A549 (cell line): ENCODE results near the gene EVI5L. TPM values are rescaled to one million over a fixed set of nuclear protein-coding genes. Genes with fewer than 3 reads are reported as not detected.
A peak's percentile ranks its signal among the peaks of the same experiment; 100 is the strongest.

Source experiments
- ATAC-seq, 2 experiments: fragments of 200-7000 bp in 1 of 2; fragments of >200 bp in 1 of 2; cut with Nextera tagmentation in 1 of 2; cut with Tn5 transposase in 1 of 2; 3 replicates each; pipeline versions ENCODE4 v1.8.0 to v1.9.1; 2018 to 2020; ENCODE audit warnings: mild to moderate bottlenecking in 1 of 2, moderate library complexity in 1 of 2
- CTCF ChIA-PET: fragments of 300-600 bp; sonication (Branson Sonifier 250); formaldehyde crosslinking; extraction: SDS; loops from one replicate; lab custom pipeline; 2021; ENCODE audit warnings: antibody characterized with exemption, inconsistent platforms; lab: Yijun Ruan, JAX
- POLR2A ChIA-PET: fragments of 350-600 bp; formaldehyde crosslinking; extraction: SDS; loops from one replicate; lab custom pipeline; 2021; ENCODE audit warnings: antibody characterized with exemption, inconsistent platforms; lab: Yijun Ruan, JAX
- DNase-seq, 2 experiments: peaks; one replicate each; pipeline versions ENCODE4 v3.0.0 to v3.0.0-alpha.2; 2011 to 2016; ENCODE audit warnings: low read depth in 1 of 2, low spot score in 1 of 2
- FAIRE-seq: peaks from 2 replicates; lab custom pipeline; 2011; peaks lifted over from hg19 to GRCh38; lab: Jason Lieb, UNC
- H3K27ac ChIP-seq, 2 experiments: fragments of >200 bp; sonication (Bioruptor Twin); formaldehyde crosslinking; 3 replicates each; pipeline ENCODE4 v1.5.1; 2016 to 2017
- H3K4me1 ChIP-seq: fragments of >200 bp; sonication (Bioruptor Twin); formaldehyde crosslinking; 3 replicates; pipeline ENCODE4 v1.6.1; 2016
- H3K4me2 ChIP-seq: fragments of >200 bp; sonication (Bioruptor Twin); formaldehyde crosslinking; 3 replicates; pipeline ENCODE4 v1.6.1; 2016
- H3K4me3 ChIP-seq: fragments of >200 bp; sonication (Bioruptor Twin); formaldehyde crosslinking; 3 replicates; pipeline ENCODE4 v1.5.1; 2016
- H3K9me3 ChIP-seq: fragments of >200 bp; sonication (Bioruptor Twin); formaldehyde crosslinking; 3 replicates; pipeline ENCODE4 v1.6.1; 2016
- CBX2 ChIP-seq: fragments of 200-600 bp; sonication (generic); IDR thresholded peaks from 2 replicates; pipeline ENCODE4 v1.6.1; 2016; ENCODE audit warnings: low read depth, mild to moderate bottlenecking, borderline replicate concordance
- EHF ChIP-seq: fragments of 250-450 bp; sonication (Bioruptor Pico); IDR thresholded peaks from 2 replicates; pipeline ENCODE4 v1.5.0; 2020; ENCODE audit warnings: mild to moderate bottlenecking
- ESRRA ChIP-seq: fragments of 150-350 bp; IDR thresholded peaks from 2 replicates; pipeline ENCODE4 v1.6.1; 2014; ENCODE audit warnings: mild to moderate bottlenecking, low read length, borderline replicate concordance
- GATA3 ChIP-seq: IDR thresholded peaks from 2 replicates; pipeline ENCODE4 v1.6.1; 2012; ENCODE audit warnings: borderline replicate concordance
- HEYL ChIP-seq: fragments of 250-450 bp; sonication (Bioruptor Pico); IDR thresholded peaks from 2 replicates; pipeline ENCODE4 v1.8.0; 2021; ENCODE audit warnings: mild to moderate bottlenecking, moderate library complexity
- KDM5A ChIP-seq: fragments of 200-600 bp; sonication (generic); IDR thresholded peaks from 2 replicates; pipeline ENCODE4 v1.6.1; 2016; ENCODE audit warnings: antibody characterized with exemption, mild to moderate bottlenecking
- NFE2L2 ChIP-seq: fragments of 150-350 bp; conservative IDR thresholded peaks from 2 replicates; pipeline ENCODE4 v1.6.1; 2014; ENCODE audit warnings: low read length
- NPAS2 ChIP-seq: fragments of 250-450 bp; sonication (Bioruptor Pico); IDR thresholded peaks from 2 replicates; pipeline ENCODE4 v1.8.0; 2022; ENCODE audit warnings: mild to moderate bottlenecking, moderate library complexity, borderline replicate concordance
- PHF8 ChIP-seq: fragments of 200-600 bp; sonication (generic); IDR thresholded peaks from 2 replicates; pipeline ENCODE4 v1.6.1; 2016; ENCODE audit warnings: low read depth, mild to moderate bottlenecking, antibody characterized with exemption, moderate library complexity, borderline replicate concordance
- POLR2A ChIP-seq: IDR thresholded peaks from 2 replicates; pipeline ENCODE4 v1.6.1; 2012; ENCODE audit warnings: mild to moderate bottlenecking, low read length
- RAD21 ChIP-seq, 2 experiments: fragments of >200 bp in 1 of 2; sonication (Bioruptor Twin) in 1 of 2; formaldehyde crosslinking in 1 of 2; IDR thresholded peaks in 1 of 2; conservative IDR thresholded peaks in 1 of 2; 2 replicates in 1 of 2; 3 replicates in 1 of 2; pipeline ENCODE4 v1.6.1; 2012 to 2018; ENCODE audit warnings: inconsistent platforms in 1 of 2
- RARB ChIP-seq: fragments of 250-450 bp; sonication (Bioruptor Pico); IDR thresholded peaks from 2 replicates; pipeline ENCODE4 v1.8.0; 2021; ENCODE audit warnings: mild to moderate bottlenecking, moderate library complexity
- RFX5 ChIP-seq: fragments of 450-650 bp; IDR thresholded peaks from 2 replicates; pipeline ENCODE4 v1.7.1; 2014; ENCODE audit warnings: antibody characterized with exemption, mild to moderate bottlenecking, moderate library complexity
- SMC3 ChIP-seq: fragments of >200 bp; sonication (Bioruptor Twin); formaldehyde crosslinking; IDR thresholded peaks from 3 replicates; pipeline ENCODE4 v1.6.1; 2018; ENCODE audit warnings: inconsistent platforms
- TFCP2L1 ChIP-seq: fragments of 250-450 bp; sonication (Bioruptor Pico); IDR thresholded peaks from 2 replicates; pipeline ENCODE4 v1.5.0; 2021; ENCODE audit warnings: mild to moderate bottlenecking
- ZNF302 ChIP-seq: fragments of 250-450 bp; sonication (Bioruptor Pico); IDR thresholded peaks from 2 replicates; pipeline ENCODE4 v1.9.0; 2021; ENCODE audit warnings: inconsistent platforms, mild to moderate bottlenecking, moderate library complexity
- WGBS: methylation state at CpG from one replicate; pipeline ENCODE4 v1.1.6; 2017; ENCODE audit errors: missing lambda C conversion rate; 5-methylcytosine and 5-hydroxymethylcytosine counted together
- polyA plus RNA-seq, 4 experiments: library from polyadenylated mRNA; depleted of rRNA in 3 of 4; stranded (reverse); fragments of >200 nt; fragmentation: RNase III in 1 of 4; extraction: RNeasy Plus Mini Kit Qiagen cat#74134 plus additional on column Dnase treatment in 1 of 4; gene quantifications; 2 replicates in 3 of 4; 3 replicates in 1 of 4; pipeline ENCODE4 v1.2.3, GENCODE V29; 2011 to 2017
- TF ChIP-seq, protein P1 (sequence below): IDR thresholded peaks from 2 replicates; pipeline ENCODE4 v1.6.1; 2012
- TF ChIP-seq, protein P2 (sequence below): IDR thresholded peaks from 2 replicates; pipeline ENCODE4 v1.6.1; 2012; ENCODE audit warnings: low read depth, borderline replicate concordance
- TF ChIP-seq, protein P3 (sequence below): IDR thresholded peaks from 2 replicates; pipeline ENCODE4 v1.6.1; 2012
- TF ChIP-seq, protein P4 (sequence below): fragments of 450-650 bp; IDR thresholded peaks from 2 replicates; pipeline ENCODE4 v1.6.1; 2014; ENCODE audit warnings: antibody characterized with exemption
- TF ChIP-seq, protein P5 (sequence below): fragments of 250-450 bp; sonication (Bioruptor Pico); IDR thresholded peaks from 2 replicates; pipeline ENCODE4 v1.5.0; 2020; ENCODE audit warnings: low read depth, mild to moderate bottlenecking, moderate library complexity
- TF ChIP-seq, protein P6 (sequence below): fragments of >200 bp; sonication (Bioruptor Twin); formaldehyde crosslinking; IDR thresholded peaks from 3 replicates; pipeline ENCODE4 v1.5.1; 2016

The EVI5L gene
- polyA plus RNA-seq, 2 of the 4 experiments (the other 2 are of a cell fraction): 1.2 to 1.8 TPM

DNA sequence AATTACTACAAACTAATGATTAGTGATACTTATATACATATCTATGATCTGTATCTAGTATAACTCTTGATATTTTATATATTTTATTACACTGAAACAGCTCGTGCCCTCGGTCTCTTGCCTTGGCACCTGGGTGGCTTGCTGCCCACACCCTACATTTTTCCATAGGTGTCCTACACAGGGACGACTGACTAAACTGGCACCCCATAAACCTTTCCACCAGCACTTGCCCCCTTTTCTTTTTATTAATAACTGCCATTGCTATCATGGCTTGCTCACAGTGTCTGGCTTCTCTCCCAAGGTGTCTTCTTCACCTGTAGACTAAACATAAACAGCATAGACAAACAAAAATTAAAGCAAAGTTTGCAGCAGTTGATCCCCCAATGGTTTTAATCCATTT is 36.5 kb upstream of the EVI5L start:
- no peak overlapping the region for H3K4me3 ChIP-seq
- 35% methylated on average over 3 of the region's 3 CpGs for WGBS
- H3K4me1 ChIP-seq: no peaks in the 10 kb centered on the region
- CTCF ChIA-PET: interaction anchor here (1.2 kb wide), 1 partner anchor 225 kb away, joined by 5 read pairs; no protein-coding TSS in a partner anchor
- POLR2A ChIA-PET: no interaction called here
- FAIRE-seq (no peak), DNase-seq (no peak), ATAC-seq (no peak)
- no peak overlapping the region for H3K27ac ChIP-seq
- H3K4me2 ChIP-seq: no peak overlapping the region
- TF ChIP-seq, protein P1, sequence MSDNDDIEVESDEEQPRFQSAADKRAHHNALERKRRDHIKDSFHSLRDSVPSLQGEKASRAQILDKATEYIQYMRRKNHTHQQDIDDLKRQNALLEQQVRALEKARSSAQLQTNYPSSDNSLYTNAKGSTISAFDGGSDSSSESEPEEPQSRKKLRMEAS: no peak
- TF ChIP-seq KDM5A (no peak), RFX5 (no peak), HEYL (CRISPR knock-in tag) (no peak), NFE2L2 (no peak), ESRRA (no peak), NPAS2 (CRISPR knock-in tag) (no peak), TFCP2L1 (CRISPR knock-in tag) (no peak), EHF (CRISPR knock-in tag) (no peak)
- TF ChIP-seq, protein P2, sequence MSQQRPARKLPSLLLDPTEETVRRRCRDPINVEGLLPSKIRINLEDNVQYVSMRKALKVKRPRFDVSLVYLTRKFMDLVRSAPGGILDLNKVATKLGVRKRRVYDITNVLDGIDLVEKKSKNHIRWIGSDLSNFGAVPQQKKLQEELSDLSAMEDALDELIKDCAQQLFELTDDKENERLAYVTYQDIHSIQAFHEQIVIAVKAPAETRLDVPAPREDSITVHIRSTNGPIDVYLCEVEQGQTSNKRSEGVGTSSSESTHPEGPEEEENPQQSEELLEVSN: no peak
- no peaks in the 10 kb centered on the region for H3K9me3 ChIP-seq

DNA sequence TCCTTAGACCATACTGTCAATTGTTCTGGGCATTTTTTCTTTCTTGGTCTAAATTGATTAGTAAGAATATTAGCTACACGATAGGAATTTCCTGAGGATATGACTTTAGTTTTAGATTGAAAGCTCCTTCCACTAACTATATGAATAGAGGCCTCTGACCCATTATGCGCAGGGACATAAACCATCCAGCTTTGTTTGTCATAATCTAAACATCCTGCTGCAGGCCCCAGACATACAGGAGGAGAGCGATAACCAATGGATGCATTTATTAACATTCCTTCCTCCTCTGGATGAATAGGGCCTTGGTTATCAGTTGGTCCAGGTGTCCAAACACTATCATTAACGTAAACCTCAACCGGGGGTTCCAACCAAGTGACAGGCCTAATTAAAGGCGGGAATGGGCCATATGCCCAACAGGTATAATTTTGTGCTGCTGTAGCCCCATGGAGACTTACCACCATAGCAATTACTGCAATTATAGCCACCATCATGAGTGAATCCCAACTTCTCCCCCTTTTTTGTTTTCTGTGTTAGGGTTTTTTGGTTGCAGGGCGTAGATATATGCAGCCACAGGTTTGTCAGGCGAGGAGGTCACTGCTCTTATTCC is 34.4 kb upstream of the EVI5L start:
- FAIRE-seq (no peak), ATAC-seq (no peak), DNase-seq (no peak)
- no peak overlapping the region for H3K4me3 ChIP-seq
- H3K4me1 ChIP-seq: no peaks in the 10 kb centered on the region
- TF ChIP-seq, protein P3, sequence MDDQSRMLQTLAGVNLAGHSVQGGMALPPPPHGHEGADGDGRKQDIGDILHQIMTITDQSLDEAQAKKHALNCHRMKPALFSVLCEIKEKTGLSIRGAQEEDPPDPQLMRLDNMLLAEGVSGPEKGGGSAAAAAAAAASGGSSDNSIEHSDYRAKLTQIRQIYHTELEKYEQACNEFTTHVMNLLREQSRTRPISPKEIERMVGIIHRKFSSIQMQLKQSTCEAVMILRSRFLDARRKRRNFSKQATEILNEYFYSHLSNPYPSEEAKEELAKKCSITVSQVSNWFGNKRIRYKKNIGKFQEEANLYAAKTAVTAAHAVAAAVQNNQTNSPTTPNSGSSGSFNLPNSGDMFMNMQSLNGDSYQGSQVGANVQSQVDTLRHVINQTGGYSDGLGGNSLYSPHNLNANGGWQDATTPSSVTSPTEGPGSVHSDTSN: no peak
- TF ChIP-seq RFX5 (no peak), NPAS2 (CRISPR knock-in tag) (no peak), RARB (CRISPR knock-in tag) (no peak), GATA3 (no peak), PHF8 (no peak), CBX2 (no peak), TFCP2L1 (CRISPR knock-in tag) (no peak), POLR2A (no peak)
- TF ChIP-seq, protein P4, sequence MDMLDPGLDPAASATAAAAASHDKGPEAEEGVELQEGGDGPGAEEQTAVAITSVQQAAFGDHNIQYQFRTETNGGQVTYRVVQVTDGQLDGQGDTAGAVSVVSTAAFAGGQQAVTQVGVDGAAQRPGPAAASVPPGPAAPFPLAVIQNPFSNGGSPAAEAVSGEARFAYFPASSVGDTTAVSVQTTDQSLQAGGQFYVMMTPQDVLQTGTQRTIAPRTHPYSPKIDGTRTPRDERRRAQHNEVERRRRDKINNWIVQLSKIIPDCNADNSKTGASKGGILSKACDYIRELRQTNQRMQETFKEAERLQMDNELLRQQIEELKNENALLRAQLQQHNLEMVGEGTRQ: no peak
- TF ChIP-seq, protein P5, sequence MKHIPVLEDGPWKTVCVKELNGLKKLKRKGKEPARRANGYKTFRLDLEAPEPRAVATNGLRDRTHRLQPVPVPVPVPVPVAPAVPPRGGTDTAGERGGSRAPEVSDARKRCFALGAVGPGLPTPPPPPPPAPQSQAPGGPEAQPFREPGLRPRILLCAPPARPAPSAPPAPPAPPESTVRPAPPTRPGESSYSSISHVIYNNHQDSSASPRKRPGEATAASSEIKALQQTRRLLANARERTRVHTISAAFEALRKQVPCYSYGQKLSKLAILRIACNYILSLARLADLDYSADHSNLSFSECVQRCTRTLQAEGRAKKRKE (CRISPR knock-in tag): no peak
- H3K27ac ChIP-seq: no peak overlapping the region
- WGBS: 66% methylated on average over 8 of the region's 8 CpGs
- ChIA-PET CTCF (interaction anchor here (1.4 kb wide), 1 partner anchor 16 kb away, joined by 3 read pairs; no protein-coding TSS in a partner anchor), POLR2A (no interaction called here)
- H3K4me2 ChIP-seq: no peak overlapping the region
- H3K9me3 ChIP-seq: peaks cover 3% of the 10 kb centered on the region; the same call in 2 of the 3 replicates

DNA sequence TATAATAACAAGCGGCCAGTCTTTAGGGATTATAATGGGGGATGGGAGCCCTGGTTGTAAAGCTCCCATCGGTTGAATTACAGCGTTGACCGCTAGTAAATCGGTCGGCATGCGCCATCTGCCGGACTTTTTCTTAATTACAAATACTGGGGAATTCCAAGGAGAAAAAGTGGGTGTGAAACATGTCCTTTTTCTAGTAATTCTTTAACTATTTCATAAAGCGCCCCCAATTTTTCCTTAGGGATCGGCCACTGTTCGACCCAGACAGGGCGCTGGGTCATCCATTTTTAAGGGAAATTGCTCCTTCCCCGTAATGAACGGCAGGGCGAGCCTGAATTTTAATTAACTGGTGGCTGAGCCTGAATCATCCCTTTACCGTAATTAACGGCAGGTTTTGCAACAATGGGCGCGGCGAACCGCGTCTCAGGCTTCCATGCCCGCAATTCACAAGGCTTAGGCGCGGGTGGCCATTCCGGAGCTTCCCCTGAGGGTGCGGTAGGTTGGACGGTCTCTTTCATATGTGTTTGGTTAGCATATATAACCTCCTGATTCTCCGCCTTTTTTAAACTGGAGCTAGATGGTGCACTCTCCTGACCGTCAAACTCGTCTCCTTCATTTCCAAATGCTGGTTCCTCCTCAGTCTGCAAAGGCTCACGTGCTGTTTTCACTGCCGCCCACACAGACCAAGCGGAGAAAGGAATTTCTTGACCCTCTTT is 30.2 kb upstream of the EVI5L start:
- ATAC-seq (peak; percentile 77 to 83), DNase-seq (peak; percentile 45 to 67), FAIRE-seq (no peak)
- POLR2A ChIA-PET: interaction anchor here (0.6 to 1.7 kb wide), 3 partner anchors 83 to 231 kb away, joined by 3 to 4 read pairs (median 4); partner anchors contain the start of gene TRAPPC5
- peaks cover 11% of the 10 kb centered on the region for H3K9me3 ChIP-seq
- peak overlapping the region; percentile 75 for H3K4me2 ChIP-seq
- no peak overlapping the region for H3K27ac ChIP-seq
- TF ChIP-seq, protein P6, sequence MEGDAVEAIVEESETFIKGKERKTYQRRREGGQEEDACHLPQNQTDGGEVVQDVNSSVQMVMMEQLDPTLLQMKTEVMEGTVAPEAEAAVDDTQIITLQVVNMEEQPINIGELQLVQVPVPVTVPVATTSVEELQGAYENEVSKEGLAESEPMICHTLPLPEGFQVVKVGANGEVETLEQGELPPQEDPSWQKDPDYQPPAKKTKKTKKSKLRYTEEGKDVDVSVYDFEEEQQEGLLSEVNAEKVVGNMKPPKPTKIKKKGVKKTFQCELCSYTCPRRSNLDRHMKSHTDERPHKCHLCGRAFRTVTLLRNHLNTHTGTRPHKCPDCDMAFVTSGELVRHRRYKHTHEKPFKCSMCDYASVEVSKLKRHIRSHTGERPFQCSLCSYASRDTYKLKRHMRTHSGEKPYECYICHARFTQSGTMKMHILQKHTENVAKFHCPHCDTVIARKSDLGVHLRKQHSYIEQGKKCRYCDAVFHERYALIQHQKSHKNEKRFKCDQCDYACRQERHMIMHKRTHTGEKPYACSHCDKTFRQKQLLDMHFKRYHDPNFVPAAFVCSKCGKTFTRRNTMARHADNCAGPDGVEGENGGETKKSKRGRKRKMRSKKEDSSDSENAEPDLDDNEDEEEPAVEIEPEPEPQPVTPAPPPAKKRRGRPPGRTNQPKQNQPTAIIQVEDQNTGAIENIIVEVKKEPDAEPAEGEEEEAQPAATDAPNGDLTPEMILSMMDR: peak; percentile 60
- peak; percentile 70 for TF ChIP-seq SMC3
- peak; percentile 68 to 75 for TF ChIP-seq RAD21 (conservative IDR thresholded peaks at IDR 0.05 in 1 of 2, IDR thresholded peaks at IDR 0.05 in 1 of 2)
- TF ChIP-seq, protein P1: no peak
- TF ChIP-seq ZNF302 (CRISPR knock-in tag): no peak
- no peaks in the 10 kb centered on the region for H3K4me1 ChIP-seq
- WGBS: 4% methylated on average over 33 of the region's 34 CpGs
- CTCF ChIA-PET: interaction anchor here (0.6 to 5.7 kb wide), 46 partner anchors 8 to 697 kb away, joined by 3 to 60 read pairs (median 4); partner anchors contain the start of genes CD209, PCP2 and TRAPPC5
- H3K4me3 ChIP-seq: peak overlapping the region; percentile 24; the same call in 1 of the 3 replicates
